ENCODE results near the gene SLC2A1.
"Not testable (repeated sequence)": the region's sequence is repeated elsewhere in the genome, so short reads cannot be mapped to it uniquely, and the experiment has no call there.

GRCh38 chr1:42919651-42920050 lies 39.0 kb downstream of the SLC2A1 start:
- not testable (repeated sequence) for TF ChIP-seq ZC3H13 (CRISPR knock-in tag; IDR thresholded peaks at IDR 0.05); ZNF777 (CRISPR knock-in tag; IDR thresholded peaks at IDR 0.05); DDIT3 (CRISPR knock-in tag; IDR thresholded peaks at IDR 0.05); RBM22 (optimal IDR thresholded peaks at IDR 0.05; ENCODE audit: low read length); PRDM4 (CRISPR knock-in tag; IDR thresholded peaks at IDR 0.05; ENCODE audit: borderline replicate concordance); MXI1 (IDR thresholded peaks at IDR 0.05; ENCODE audit: borderline replicate concordance, low read depth, low read length); PATZ1 (CRISPR knock-in tag; IDR thresholded peaks at IDR 0.05); HNF1B (CRISPR knock-in tag; IDR thresholded peaks at IDR 0.05); ZNF687 (CRISPR knock-in tag; IDR thresholded peaks at IDR 0.05)
